Uterus (tissue), 4 donors: ENCODE data around the gene CRIM1. TPM values are rescaled to one million over a fixed set of nuclear protein-coding genes. Genes with fewer than 3 reads are reported as not detected.

ENCODE experiments used
- DNase-seq, 2 donors: peaks; one replicate each; pipeline ENCODE4 v3.0.0-alpha.2; 2019 to 2020
- H3K27ac ChIP-seq, 2 donors: fragments of 200-600 bp; sonication (generic); 1 replicate in 1 of 2; 2 replicates in 1 of 2; pipeline ENCODE4 v1.5.1; 2016 to 2018
- H3K27me3 ChIP-seq, 2 donors: fragments of 200-600 bp; sonication (generic); one replicate each; pipeline ENCODE4 v1.5.1; 2018 to 2019; ENCODE audit warnings: control low read depth in 1 of 2
- H3K36me3 ChIP-seq, 2 donors: fragments of 200-600 bp; sonication (generic); one replicate each; pipeline ENCODE4 v1.5.1; 2019; ENCODE audit warnings: control low read depth in 1 of 2
- H3K4me1 ChIP-seq, 2 donors: fragments of 200-600 bp; sonication (generic); one replicate each; pipeline ENCODE4 v1.5.1; 2018 to 2019; ENCODE audit warnings: control low read depth in 1 of 2
- H3K4me3 ChIP-seq, 2 donors: fragments of 200-600 bp; sonication (generic); 1 replicate in 1 of 2; 2 replicates in 1 of 2; pipeline ENCODE4 v1.5.1; 2018 to 2019; ENCODE audit warnings: mild to moderate bottlenecking in 1 of 2
- H3K9me3 ChIP-seq, 2 donors: fragments of 200-600 bp; sonication (generic); one replicate each; pipeline ENCODE4 v1.5.1; 2019; ENCODE audit warnings: control low read depth in 1 of 2
- CTCF ChIP-seq, 4 experiments: fragments of 200-600 bp in 2 of 4; fragments of 450-650 bp in 2 of 4; sonication (generic) in 2 of 4; IDR thresholded peaks; one replicate each; pipeline ENCODE4 v1.5.1; 2016 to 2019; ENCODE audit warnings: antibody characterized with exemption in 4 of 4, mild to moderate bottlenecking in 2 of 4, moderate library complexity in 1 of 4
- POLR2A ChIP-seq, 2 donors: fragments of 450-650 bp; IDR thresholded peaks; one replicate each; pipeline ENCODE4 v1.6.1; 2016; ENCODE audit warnings: antibody characterized with exemption in 2 of 2, mild to moderate bottlenecking in 1 of 2, moderate library complexity in 1 of 2
- intact Hi-C: fragments of 100-400 bp; cut with DNase I; formaldehyde crosslinking; loops from one replicate; pipeline ENCODE4 v1.15.1; 2023; ENCODE audit warnings: low total_unique reads
- total RNA-seq, 4 donors: library from RNA; depleted of rRNA in 3 of 4; stranded (reverse); fragments of >200 nt in 3 of 4; gene quantifications; one replicate each; pipeline versions ENCODE4 v1.1.0 to v1.2.4, GENCODE V29; 2014 to 2023
- donor health status: DM: yes; HTN: yes; CAD: no.

Gene CRIM1
- total RNA-seq, 4 donors from 2014 or later: 51.2 to 168 (median 66.6) TPM

DNA sequence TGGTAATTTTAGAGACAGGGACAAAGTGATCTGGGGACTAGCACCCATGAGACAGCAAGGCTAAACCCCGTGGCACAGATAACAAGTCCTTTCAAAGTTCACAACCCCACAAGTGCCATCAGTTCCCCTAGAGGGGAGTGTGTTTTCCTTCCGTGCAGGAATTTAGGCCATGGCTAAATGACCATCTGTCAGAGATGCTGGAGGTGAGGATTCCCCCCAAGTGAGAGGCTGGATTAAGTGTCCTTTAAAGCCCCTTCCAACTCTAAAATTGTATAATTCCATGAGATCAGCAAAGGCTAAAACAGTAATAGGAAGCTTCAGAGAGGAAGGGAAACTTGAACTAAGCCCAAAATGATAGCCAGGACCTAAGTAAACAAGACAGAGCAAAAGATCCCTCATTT is 233.7 kb downstream of the CRIM1 start:
- no peaks in the 10 kb centered on the region for H3K4me1 ChIP-seq
- no peak for DNase-seq
- intact Hi-C loops: no loop called here
- H3K4me3 ChIP-seq: no peak overlapping the region
- no peak overlapping the region for H3K27ac ChIP-seq
- H3K9me3 ChIP-seq: no peaks in the 10 kb centered on the region
- H3K27me3 ChIP-seq: no peaks in the 10 kb centered on the region
- TF ChIP-seq POLR2A (IDR thresholded peaks at IDR 0.05) (no peak), CTCF (IDR thresholded peaks at IDR 0.05) (no peak)
- H3K36me3 ChIP-seq: no peaks in the 10 kb centered on the region

DNA sequence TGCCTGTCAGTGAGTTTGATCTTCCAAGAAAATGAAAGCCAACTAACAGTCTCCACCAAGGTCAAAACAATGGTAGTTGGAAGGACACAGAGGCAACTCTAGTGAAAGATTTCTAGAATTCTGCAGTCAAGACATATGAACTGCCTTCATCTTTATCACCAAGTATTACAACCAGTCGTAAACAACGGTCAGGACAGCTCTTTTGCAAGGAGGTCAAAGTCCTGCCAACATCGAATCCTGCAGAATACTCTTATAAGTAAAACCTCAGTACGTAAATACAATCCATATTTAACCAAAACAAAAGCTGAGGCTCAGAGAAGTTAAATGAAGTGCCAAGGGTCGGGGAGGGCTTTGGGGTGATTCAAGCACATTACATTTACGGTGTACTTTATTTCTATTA is 239.3 kb downstream of the CRIM1 start:
- intact Hi-C loops: no loop called here
- no peak for TF ChIP-seq POLR2A (IDR thresholded peaks at IDR 0.05)
- no peak for TF ChIP-seq CTCF (IDR thresholded peaks at IDR 0.05)
- no peaks in the 10 kb centered on the region for H3K36me3 ChIP-seq
- H3K27me3 ChIP-seq: no peaks in the 10 kb centered on the region
- peaks cover 7 to 15% of the 10 kb centered on the region in 2 donors for H3K4me1 ChIP-seq
- no peak for DNase-seq
- H3K27ac ChIP-seq: no peak overlapping the region
- H3K4me3 ChIP-seq: no peak overlapping the region
- no peaks in the 10 kb centered on the region for H3K9me3 ChIP-seq

- no peak overlapping the region for H3K27ac ChIP-seq
- H3K9me3 ChIP-seq: no peaks in the 10 kb centered on the region
- H3K36me3 ChIP-seq: no peaks in the 10 kb centered on the region
- no peaks in the 10 kb centered on the region for H3K27me3 ChIP-seq
- no peak for TF ChIP-seq CTCF (IDR thresholded peaks at IDR 0.05)
- TF ChIP-seq POLR2A (IDR thresholded peaks at IDR 0.05): no peak
- no peak overlapping the region for H3K4me3 ChIP-seq
- intact Hi-C loops: no loop called here
- no peak for DNase-seq
- peaks cover 7 to 15% of the 10 kb centered on the region in 2 donors for H3K4me1 ChIP-seq
Measured at GRCh38 chr2:36596397-36596796, 240.8 kb downstream of the CRIM1 start.

GRCh38 chr2:36597003-36597531 is 241.5 kb downstream of the CRIM1 start:
- Histone ChIP-seq H3K27ac (peak overlapping the region; percentile 94 to 98), H3K4me3 (peak overlapping the region; percentile 90 to 99), H3K36me3 (no peaks in the 10 kb centered on the region), H3K9me3 (no peaks in the 10 kb centered on the region), H3K4me1 (peaks cover 7 to 15% of the 10 kb centered on the region in 2 donors), H3K27me3 (no peaks in the 10 kb centered on the region)
- TF ChIP-seq POLR2A (IDR thresholded peaks at IDR 0.05): no peak
- TF ChIP-seq CTCF (IDR thresholded peaks at IDR 0.05): no peak
- DNase-seq: no peak
- intact Hi-C loops: no loop called here

- Histone ChIP-seq H3K4me3 (peak within 1 kb of the TSS; percentile 90 to 99), H3K36me3 (no peaks in the 10 kb centered on the region), H3K27ac (peak within 1 kb of the TSS; percentile 94 to 98), H3K9me3 (no peaks in the 10 kb centered on the region), H3K4me1 (peaks cover 7 to 15% of the 10 kb centered on the region in 2 donors), H3K27me3 (no peaks in the 10 kb centered on the region)
- TF ChIP-seq POLR2A (IDR thresholded peaks at IDR 0.05) (peak in 1 of 2 donors; percentile 35), CTCF (IDR thresholded peaks at IDR 0.05) (no peak)
- intact Hi-C loops: no loop called here
- peak; percentile 68 to 75 for DNase-seq
Measured at GRCh38 chr2:36597532-36598377, 242.2 kb downstream of the CRIM1 start, which contains the start of gene FEZ2. Gene FEZ2 (minus strand): TSS chr2:36598168. CDS start chr2:36598142, 26 bp downstream.
